Activated CD8-positive, alpha-beta memory T cell treated with anti-CD3 and anti-CD28 coated beads, Interleukin-2, amount 10 ng/mL, durations not matched to agents 7 days and 5 days (primary cell): ENCODE results near the gene ATP5F1D. TPM values are rescaled to one million over a fixed set of nuclear protein-coding genes. Genes with fewer than 3 reads are reported as not detected.

Source experiments
- ATAC-seq: fragments of 150-1000 bp; cut with Tn5 transposase; one replicate; pipeline ENCODE4 v1.10.0; 2021; ENCODE audit warnings: moderate library complexity
- CTCF ChIA-PET: fragments of 350-600 bp; sonication (Branson Sonifier 250); formaldehyde crosslinking; loops from one replicate; lab custom pipeline; 2021; ENCODE audit warnings: antibody characterized with exemption; lab: Charles Lee
- DNase-seq: peaks from one replicate; pipeline ENCODE4 v3.0.0-alpha.2; 2020
- H3K27ac Mint-ChIP-seq: one replicate; pipeline ENCODE4 v1.8.0; 2021; ENCODE audit warnings: mild to moderate bottlenecking, mixed read lengths
- H3K27me3 Mint-ChIP-seq: one replicate; pipeline ENCODE4 v1.8.0; 2021; ENCODE audit warnings: mixed read lengths
- H3K36me3 Mint-ChIP-seq: one replicate; pipeline ENCODE4 v1.8.0; 2021; ENCODE audit warnings: mild to moderate bottlenecking, mixed read lengths
- H3K4me1 Mint-ChIP-seq: one replicate; pipeline ENCODE4 v1.8.0; 2021; ENCODE audit warnings: mixed read lengths
- H3K4me3 Mint-ChIP-seq: one replicate; pipeline ENCODE4 v1.8.0; 2021; ENCODE audit warnings: mild to moderate bottlenecking, moderate library complexity, mixed read lengths
- H3K9me3 Mint-ChIP-seq: one replicate; pipeline ENCODE4 v1.8.0; 2022; ENCODE audit warnings: low read depth, mixed read lengths
- total RNA-seq, 2 experiments: library from RNA; stranded (reverse); gene quantifications; one replicate each; pipeline ENCODE4 v1.2.3, GENCODE V29; 2021

ATP5F1D gene
- total RNA-seq, 2 experiments from 2014 or later, result 190 to 221 TPM

DNA sequence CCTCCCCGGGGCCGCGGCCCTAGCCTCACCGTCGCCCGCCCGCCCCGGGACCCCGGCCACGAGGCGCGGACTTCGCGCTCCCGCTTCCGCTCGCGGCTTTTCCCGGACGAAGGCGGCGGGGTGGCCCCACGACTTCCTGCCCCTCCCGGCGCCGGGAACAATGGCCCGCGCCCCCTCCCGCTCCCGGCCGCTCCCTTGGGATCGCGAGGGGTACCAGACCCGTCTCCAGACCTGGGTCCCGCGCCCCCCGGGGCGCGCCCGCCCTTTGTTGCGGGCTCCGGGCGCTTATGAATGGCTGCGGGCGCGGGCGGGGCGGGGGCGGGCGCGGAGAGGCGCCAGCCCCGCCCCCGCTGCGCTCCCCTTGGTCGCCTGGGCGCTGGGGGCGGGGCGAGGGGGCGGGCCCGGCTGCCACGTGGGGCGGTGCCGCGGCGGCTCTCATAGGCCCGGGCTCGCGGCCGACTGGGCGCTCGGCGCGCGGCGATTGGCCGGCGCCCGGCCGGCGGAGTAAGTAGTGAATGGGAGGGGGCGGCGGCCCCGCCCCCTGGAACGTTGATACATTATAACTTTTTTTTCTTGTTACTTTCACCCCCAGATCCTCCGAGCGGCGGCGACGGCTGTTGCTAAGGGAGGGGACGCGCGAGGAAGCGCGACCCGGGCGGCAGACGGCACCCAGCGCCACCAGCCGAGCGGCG is 7.9 kb downstream of the ATP5F1D start:
- no peaks in the 10 kb centered on the region for H3K9me3 Mint-ChIP-seq
- DNase-seq (peak; percentile 95), ATAC-seq (peak; percentile 56)
- peak overlapping the region; percentile 74 for H3K4me3 Mint-ChIP-seq
- peaks cover 20% of the 10 kb centered on the region for H3K36me3 Mint-ChIP-seq
- H3K27ac Mint-ChIP-seq, result peak overlapping the region; percentile 82
- CTCF ChIA-PET, result interaction anchor here (0.6 to 1.0 kb wide), 5 partner anchors 9 to 25 kb away, joined by 3 to 14 read pairs (median 4); partner anchors contain the start of gene CIRBP
- no peaks in the 10 kb centered on the region for H3K27me3 Mint-ChIP-seq
- H3K4me1 Mint-ChIP-seq, result peaks cover 9% of the 10 kb centered on the region

DNA sequence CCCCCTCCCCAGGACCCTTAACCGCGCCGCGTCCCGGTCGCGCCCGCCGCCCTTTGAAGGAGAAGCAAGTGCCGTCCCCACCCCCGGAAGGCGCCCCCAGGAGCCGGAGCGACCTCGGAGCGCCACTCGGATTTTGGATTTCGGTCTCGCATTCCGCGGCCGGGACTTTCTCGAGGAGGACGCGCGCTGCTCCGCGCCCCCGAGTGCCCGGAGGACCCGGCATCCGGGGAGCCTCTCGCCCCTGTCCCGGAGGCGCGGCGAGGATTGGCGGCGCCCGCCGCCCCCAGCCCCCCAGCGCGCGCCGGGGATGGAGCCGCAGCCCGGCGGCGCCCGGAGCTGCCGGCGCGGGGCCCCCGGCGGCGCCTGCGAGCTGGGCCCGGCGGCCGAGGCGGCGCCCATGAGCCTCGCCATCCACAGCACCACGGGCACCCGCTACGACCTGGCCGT is 8.5 kb downstream of the ATP5F1D start:
- no peaks in the 10 kb centered on the region for H3K27me3 Mint-ChIP-seq
- CTCF ChIA-PET, result interaction anchor here (1.0 kb wide), 1 partner anchor 17 kb away, joined by 9 read pairs; no protein-coding TSS in a partner anchor
- peak overlapping the region; percentile 82 for H3K27ac Mint-ChIP-seq
- H3K4me3 Mint-ChIP-seq, result peak overlapping the region; percentile 74
- H3K36me3 Mint-ChIP-seq, result peaks cover 25% of the 10 kb centered on the region
- ATAC-seq (no peak), DNase-seq (no peak)
- no peaks in the 10 kb centered on the region for H3K9me3 Mint-ChIP-seq
- peaks cover 11% of the 10 kb centered on the region for H3K4me1 Mint-ChIP-seq

DNA sequence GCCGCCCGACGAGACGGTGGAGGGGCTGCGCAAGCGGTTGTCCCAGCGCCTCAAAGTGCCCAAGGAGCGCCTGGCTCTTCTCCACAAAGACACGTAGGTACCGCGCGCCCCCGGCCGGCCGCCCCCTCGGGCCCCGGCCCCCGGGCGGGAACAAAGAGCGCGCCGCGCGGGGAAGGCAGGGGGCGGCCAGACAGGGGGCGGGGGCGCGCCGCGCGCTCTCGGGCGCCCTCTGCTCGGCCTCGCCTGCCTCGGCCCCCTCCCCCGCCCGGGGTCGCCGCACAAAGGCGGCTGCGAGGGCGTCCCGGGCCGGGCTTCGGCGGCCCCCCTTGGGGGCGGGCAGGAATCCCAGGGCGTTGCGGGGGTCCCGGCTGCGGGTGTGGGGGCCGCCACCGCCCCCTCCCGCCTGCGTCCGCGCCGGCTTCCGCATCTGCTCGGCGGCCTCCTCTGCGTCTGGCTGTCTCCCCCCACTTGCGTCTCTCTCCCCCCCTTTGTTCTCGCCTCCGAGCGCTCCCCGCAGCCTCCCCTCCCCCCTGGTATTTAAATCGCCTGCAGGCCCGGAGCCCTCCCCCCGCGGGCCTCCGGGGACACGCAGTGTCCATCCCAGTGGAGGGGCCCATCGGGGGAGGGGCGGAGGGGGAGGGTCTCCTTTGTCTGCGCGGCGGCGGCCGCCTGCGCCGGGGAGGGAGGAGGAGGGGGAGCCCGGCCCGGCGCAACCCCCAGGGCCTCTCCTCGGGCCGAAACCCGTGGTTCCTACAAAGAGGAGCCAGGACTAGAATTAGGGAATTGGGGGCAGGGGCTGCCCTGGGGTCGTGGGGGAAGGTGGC is 9.1 kb downstream of the ATP5F1D start:
- no peaks in the 10 kb centered on the region for H3K9me3 Mint-ChIP-seq
- peaks cover 30% of the 10 kb centered on the region for H3K36me3 Mint-ChIP-seq
- CTCF ChIA-PET, result interaction anchor here (0.9 to 5.9 kb wide), 3 partner anchors 11 to 17 kb away, joined by 3 to 88 read pairs (median 9); partner anchors contain the start of gene CIRBP
- DNase-seq (peak; percentile 76), ATAC-seq (no peak)
- no peaks in the 10 kb centered on the region for H3K27me3 Mint-ChIP-seq
- H3K27ac Mint-ChIP-seq, result peak overlapping the region; percentile 92
- H3K4me1 Mint-ChIP-seq, result peaks cover 13% of the 10 kb centered on the region
- H3K4me3 Mint-ChIP-seq, result peak overlapping the region; percentile 98

DNA sequence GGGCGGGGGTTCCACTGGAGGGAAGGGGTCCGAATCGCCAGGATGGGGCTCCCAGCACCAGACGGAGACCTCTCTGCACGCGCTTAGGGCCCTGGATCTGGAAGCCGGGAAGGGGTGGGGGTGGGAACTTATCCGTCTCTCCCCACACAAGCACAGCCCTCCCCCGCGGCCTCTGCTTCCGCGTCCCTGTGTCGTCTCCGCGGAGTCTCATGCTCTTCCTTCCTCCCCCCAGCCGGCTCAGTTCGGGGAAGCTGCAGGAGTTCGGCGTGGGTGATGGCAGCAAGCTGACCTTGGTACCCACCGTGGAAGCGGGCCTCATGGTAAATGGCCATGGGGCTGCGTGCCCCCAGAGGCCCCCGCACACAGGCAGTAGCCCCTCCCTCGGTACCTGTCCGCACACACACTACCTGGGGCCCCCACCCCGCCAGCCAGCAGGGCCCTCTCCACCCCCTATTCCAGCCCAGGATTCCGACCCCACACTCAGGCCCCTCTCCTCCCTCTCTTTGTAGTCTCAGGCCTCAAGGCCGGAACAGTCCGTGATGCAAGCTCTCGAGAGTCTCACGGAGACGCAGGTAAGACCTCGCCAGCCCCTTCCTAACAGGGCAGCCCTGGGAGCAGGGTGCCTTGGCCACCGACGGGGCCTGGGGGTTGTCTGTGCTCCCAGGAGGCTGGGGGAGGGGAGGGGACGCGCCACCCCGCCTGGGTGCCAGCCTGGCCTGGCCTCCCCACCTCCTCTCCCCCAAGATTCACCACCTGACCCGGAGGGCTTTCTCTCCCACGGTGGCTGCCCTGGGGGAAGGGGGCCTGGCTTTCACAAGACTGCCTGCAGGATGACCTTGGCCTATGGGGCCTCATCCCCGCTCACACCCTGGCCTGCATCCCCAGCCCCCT is 10.0 kb downstream of the ATP5F1D start:
- H3K4me3 Mint-ChIP-seq, result peak overlapping the region; percentile 98
- CTCF ChIA-PET, result interaction anchor here (0.5 to 5.9 kb wide), 3 partner anchors 10 to 57 kb away, joined by 3 to 88 read pairs (median 3); partner anchors contain the start of gene CIRBP
- no peaks in the 10 kb centered on the region for H3K9me3 Mint-ChIP-seq
- H3K27me3 Mint-ChIP-seq, result no peaks in the 10 kb centered on the region
- ATAC-seq, result no peak
- H3K27ac Mint-ChIP-seq, result peak overlapping the region; percentile 92
- peak; percentile 83 for DNase-seq
- H3K36me3 Mint-ChIP-seq, result peaks cover 30% of the 10 kb centered on the region
- H3K4me1 Mint-ChIP-seq, result peaks cover 16% of the 10 kb centered on the region

DNA sequence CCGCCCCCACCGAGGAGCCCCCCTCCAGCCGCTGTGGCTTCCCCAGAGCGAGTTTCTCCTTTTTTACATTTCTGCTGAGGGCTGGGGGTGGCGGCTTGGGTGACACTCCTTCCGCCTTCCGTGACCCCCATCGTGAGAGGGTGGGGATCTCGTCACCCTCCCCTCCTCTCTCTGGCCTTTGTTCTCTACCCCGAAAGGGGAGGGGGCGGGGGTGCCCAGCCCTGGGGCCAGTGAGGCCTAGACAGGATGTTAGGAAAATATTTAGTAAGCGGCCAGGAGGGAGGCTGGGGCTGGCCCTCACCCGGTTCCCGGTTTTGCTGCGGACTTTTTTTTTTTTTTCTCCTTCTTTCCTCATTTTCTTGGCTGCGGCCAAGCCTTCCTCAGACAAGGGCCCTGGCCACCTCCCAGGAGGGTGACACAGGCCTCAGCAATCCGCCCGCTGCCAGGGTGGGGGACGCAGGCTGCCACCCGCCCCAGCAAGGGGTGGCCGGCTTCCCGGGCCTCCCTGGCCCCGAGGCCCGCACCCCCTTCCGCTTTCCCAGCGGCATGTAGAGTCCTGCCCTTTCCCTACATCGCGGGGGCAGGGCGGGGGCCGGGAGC is 10.8 kb downstream of the ATP5F1D start:
- peaks cover 31% of the 10 kb centered on the region for H3K36me3 Mint-ChIP-seq
- DNase-seq, result peak; percentile 84
- peak overlapping the region; percentile 92 for H3K27ac Mint-ChIP-seq
- H3K4me1 Mint-ChIP-seq, result peaks cover 17% of the 10 kb centered on the region
- H3K4me3 Mint-ChIP-seq, result peak overlapping the region; percentile 98
- CTCF ChIA-PET, result interaction anchor here (1.9 to 17.8 kb wide), 3 partner anchors 9 to 15 kb away, joined by 12 to 723 read pairs (median 88); partner anchors contain the start of genes ATP5F1D, CBARP and CIRBP
- no peak for ATAC-seq
- no peaks in the 10 kb centered on the region for H3K9me3 Mint-ChIP-seq
- H3K27me3 Mint-ChIP-seq, result no peaks in the 10 kb centered on the region

DNA sequence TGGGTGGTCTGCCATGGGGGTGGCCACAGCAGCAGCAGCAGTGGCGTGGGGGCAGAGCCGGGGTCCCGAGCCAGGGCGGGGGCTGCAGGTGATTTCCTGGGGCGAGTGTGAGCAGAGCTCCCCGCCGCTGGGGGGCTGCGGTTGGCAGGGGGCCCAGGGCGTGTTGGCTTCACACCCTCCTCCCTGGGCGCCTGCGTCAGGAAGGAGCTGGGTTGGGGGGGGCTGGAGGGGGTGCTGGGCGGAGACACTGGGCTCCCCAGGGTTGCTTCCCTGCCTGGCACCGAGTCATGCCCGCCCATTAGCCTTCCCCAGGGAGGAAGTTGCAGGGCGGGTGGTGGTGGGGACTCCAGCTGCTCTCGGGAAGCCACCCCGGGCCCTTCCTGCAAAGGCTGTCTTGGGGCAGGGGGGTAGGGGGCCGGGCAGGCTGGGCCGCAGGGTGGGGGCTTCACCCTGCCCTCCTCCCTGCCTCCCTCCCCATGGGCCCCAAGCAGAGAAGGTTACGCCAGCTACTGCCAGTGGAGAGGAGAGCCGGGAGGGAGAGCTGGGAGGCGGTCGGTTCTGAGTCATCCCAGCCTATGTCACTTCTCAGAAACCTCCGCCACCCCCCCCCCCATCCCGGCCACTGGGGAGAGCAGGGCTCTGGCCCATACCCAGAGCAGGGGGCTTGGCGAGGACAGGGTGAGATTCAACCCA is 11.4 kb downstream of the ATP5F1D start:
- DNase-seq (peak; percentile 88), ATAC-seq (peak; percentile 20)
- peaks cover 36% of the 10 kb centered on the region for H3K36me3 Mint-ChIP-seq
- no peaks in the 10 kb centered on the region for H3K9me3 Mint-ChIP-seq
- no peaks in the 10 kb centered on the region for H3K27me3 Mint-ChIP-seq
- CTCF ChIA-PET, result interaction anchor here (0.6 to 17.8 kb wide), 4 partner anchors 9 to 178 kb away, joined by 3 to 723 read pairs (median 50); partner anchors contain the start of genes ATP5F1D, CBARP and CIRBP
- H3K27ac Mint-ChIP-seq, result peak overlapping the region; percentile 82
- peak overlapping the region; percentile 98 for H3K4me3 Mint-ChIP-seq
- H3K4me1 Mint-ChIP-seq, result peaks cover 22% of the 10 kb centered on the region

DNA sequence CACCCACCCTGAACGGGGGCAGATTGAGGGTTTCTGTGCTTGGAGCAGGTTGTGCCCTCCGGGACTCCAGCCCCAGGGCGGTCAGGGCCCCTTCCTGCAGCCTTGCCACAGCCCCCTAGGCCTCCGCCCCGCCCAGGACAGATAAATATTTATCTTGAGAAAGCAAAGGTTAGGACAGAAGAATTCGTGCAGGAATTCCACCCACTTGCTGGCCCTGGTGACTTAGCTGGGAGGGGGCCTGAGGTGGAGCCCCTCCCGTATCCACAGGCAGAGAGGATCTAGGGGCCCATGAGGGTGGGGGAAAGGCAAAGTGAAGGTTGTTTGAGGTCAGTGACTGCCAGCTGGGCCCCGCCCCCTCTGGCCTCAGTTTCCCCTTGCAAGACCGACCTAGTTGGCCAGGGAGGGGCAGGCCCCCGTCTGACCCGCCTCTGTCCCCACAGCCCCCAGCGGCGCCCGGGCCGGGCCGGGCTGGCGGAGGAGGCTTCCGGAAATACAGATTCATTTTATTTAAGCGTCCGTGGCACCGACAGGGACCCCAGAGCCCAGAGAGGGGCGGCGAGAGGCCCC is 12.0 kb downstream of the ATP5F1D start:
- H3K36me3 Mint-ChIP-seq, result peaks cover 37% of the 10 kb centered on the region
- CTCF ChIA-PET, result interaction anchor here (1.9 to 17.8 kb wide), 3 partner anchors 8 to 14 kb away, joined by 12 to 723 read pairs (median 88); partner anchors contain the start of genes ATP5F1D, CBARP and CIRBP
- H3K27ac Mint-ChIP-seq, result peak overlapping the region; percentile 82
- peak overlapping the region; percentile 98 for H3K4me3 Mint-ChIP-seq
- H3K27me3 Mint-ChIP-seq, result no peaks in the 10 kb centered on the region
- H3K4me1 Mint-ChIP-seq, result peaks cover 28% of the 10 kb centered on the region
- ATAC-seq, result no peak
- H3K9me3 Mint-ChIP-seq, result no peaks in the 10 kb centered on the region
- no peak for DNase-seq

DNA sequence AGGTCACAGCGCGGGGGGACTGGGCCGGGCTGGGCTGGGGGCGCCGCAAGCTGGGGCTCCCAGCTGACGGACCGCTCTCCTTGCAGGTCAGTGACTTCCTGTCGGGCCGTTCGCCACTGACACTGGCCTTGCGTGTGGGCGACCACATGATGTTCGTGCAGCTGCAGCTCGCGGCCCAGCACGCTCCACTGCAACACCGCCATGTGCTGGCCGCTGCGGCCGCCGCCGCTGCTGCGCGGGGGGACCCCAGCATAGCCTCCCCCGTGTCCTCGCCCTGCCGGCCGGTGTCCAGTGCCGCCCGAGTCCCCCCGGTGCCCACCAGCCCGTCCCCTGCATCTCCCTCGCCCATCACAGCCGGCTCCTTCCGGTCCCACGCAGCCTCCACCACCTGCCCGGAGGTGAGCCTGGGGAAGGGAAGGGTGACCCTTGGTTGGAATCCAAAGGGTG is 12.6 kb downstream of the ATP5F1D start:
- peak overlapping the region; percentile 68 for H3K27ac Mint-ChIP-seq
- H3K4me1 Mint-ChIP-seq, result peaks cover 30% of the 10 kb centered on the region
- ATAC-seq (no peak), DNase-seq (no peak)
- peaks cover 37% of the 10 kb centered on the region for H3K36me3 Mint-ChIP-seq
- no peaks in the 10 kb centered on the region for H3K9me3 Mint-ChIP-seq
- no peaks in the 10 kb centered on the region for H3K27me3 Mint-ChIP-seq
- no peak overlapping the region for H3K4me3 Mint-ChIP-seq
- CTCF ChIA-PET, result interaction anchor here (1.9 to 17.8 kb wide), 3 partner anchors 8 to 13 kb away, joined by 12 to 723 read pairs (median 88); partner anchors contain the start of genes ATP5F1D, CBARP and CIRBP

DNA sequence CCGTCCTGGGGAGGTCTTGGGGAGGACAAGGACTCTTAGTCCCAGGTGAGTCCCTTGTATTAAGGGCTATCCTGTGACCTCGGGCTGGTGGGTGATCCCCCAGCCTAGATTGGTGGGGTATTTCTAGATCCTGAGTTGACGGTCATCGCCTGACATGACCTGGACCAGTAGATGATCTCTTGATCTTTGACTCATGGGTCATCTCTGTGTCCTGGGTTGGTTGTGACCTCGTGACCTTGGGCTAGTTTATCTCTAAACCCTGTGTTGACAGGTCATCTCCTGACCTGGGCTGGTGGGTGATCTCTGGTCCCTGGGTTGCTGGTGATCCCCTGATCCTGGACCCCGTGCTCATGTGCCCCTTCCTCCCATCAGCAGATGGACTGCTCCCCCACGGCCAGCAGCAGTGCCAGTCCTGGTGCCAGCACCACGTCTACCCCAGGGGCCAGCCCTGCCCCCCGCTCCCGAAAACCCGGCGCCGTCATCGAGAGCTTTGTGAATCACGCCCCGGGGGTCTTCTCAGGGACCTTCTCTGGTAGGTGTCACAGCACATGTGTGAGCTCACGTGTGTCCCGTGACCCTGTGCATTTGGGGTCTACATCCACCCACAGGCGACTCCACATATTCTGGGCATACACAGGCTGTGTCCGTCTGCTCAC is 13.1 kb downstream of the ATP5F1D start:
- Mint-ChIP-seq H3K27ac (peak overlapping the region; percentile 68), H3K27me3 (no peaks in the 10 kb centered on the region), H3K4me3 (peak overlapping the region; percentile 7), H3K9me3 (no peaks in the 10 kb centered on the region), H3K36me3 (peaks cover 36% of the 10 kb centered on the region), H3K4me1 (peaks cover 34% of the 10 kb centered on the region)
- ATAC-seq (no peak), DNase-seq (no peak)
- CTCF ChIA-PET, result interaction anchor here (5.9 to 17.8 kb wide), 2 partner anchors 12 to 13 kb away, joined by 88 to 723 read pairs; partner anchors contain the start of genes ATP5F1D, CBARP and CIRBP

DNA sequence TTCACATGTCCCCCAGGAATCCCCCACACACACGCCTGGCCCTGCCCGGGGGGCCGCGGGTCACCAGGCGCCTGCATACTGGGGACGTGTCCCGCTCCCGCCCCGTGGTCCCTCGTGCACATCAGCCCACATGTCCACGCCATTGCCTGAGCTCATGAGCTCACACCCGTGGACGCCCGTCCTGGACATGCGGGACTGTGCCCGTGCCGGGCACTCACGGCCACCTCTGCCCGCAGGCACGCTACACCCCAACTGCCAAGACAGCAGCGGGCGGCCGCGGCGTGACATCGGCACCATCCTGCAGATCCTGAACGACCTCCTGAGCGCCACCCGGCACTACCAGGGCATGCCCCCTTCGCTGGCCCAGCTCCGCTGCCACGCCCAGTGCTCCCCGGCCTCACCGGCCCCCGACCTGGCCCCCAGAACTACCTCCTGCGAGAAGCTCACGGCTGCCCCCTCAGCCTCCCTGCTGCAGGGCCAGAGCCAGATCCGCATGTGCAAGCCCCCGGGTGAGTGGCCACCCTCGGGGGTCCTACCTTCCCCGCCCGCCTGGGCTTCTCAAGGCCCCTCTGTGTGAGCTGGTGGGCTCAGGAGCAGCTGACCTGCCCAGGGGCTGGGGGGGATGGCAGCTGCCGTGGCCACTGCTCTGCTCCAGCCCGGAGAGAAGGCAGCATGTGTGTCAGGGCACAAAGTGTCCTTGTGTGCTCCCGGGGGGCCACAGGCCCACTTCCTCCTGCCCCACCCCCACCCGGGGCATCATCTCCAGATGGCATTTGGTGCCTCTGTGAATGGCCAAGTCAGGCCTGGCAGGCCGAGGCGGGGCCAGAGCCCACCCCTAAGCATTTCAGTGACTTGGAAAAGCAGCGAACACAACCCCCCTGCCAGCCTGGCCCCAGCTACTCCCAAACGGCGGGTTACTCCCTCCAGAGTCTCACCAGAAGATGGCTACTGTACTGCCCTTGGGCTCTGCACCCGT is 13.9 kb downstream of the ATP5F1D start:
- Mint-ChIP-seq H3K9me3 (no peaks in the 10 kb centered on the region), H3K27ac (peak overlapping the region; percentile 68), H3K4me1 (peaks cover 39% of the 10 kb centered on the region), H3K27me3 (no peaks in the 10 kb centered on the region), H3K36me3 (peaks cover 35% of the 10 kb centered on the region), H3K4me3 (no peak overlapping the region)
- CTCF ChIA-PET, result interaction anchor here (5.9 to 17.8 kb wide), 2 partner anchors 12 to 13 kb away, joined by 88 to 723 read pairs; partner anchors contain the start of genes ATP5F1D, CBARP and CIRBP
- no peak for DNase-seq
- ATAC-seq, result no peak
